Astrocyte (in vitro differentiated cells and primary cell): ENCODE measurements around the gene SRP72. TPM values are rescaled to one million over a fixed set of nuclear protein-coding genes. Genes with fewer than 3 reads are reported as not detected.

Experiments
- DNase-seq: peaks from one replicate; pipeline ENCODE4 v3.0.0-alpha.2; 2010; ENCODE audit warnings: low read depth
- FAIRE-seq: peaks from 2 replicates; lab custom pipeline; 2011; peaks lifted over from hg19 to GRCh38; lab: Jason Lieb, UNC
- H2AFZ ChIP-seq: 2 replicates; pipeline ENCODE4 v1.6.0; 2012; ENCODE audit warnings: low read depth, low read length, inconsistent platforms
- H3K27ac ChIP-seq: 2 replicates; pipeline ENCODE4 v1.5.1; 2011; ENCODE audit warnings: low read depth, low read length, inconsistent platforms
- H3K27me3 ChIP-seq: 2 replicates; pipeline ENCODE4 v1.6.0; 2011; ENCODE audit warnings: low read length, inconsistent platforms; ENCODE audit not compliant: insufficient read depth
- H3K36me3 ChIP-seq: 2 replicates; pipeline ENCODE4 v1.5.1; 2011; ENCODE audit warnings: low read length, inconsistent platforms; ENCODE audit not compliant: insufficient read depth
- H3K4me1 ChIP-seq: 2 replicates; pipeline ENCODE4 v1.5.1; 2011; ENCODE audit warnings: low read length, inconsistent platforms; ENCODE audit not compliant: insufficient read depth
- H3K4me2 ChIP-seq: 2 replicates; pipeline ENCODE4 v1.6.0; 2012; ENCODE audit warnings: low read length, inconsistent platforms
- H3K4me3 ChIP-seq: 2 replicates; pipeline ENCODE4 v1.5.1; 2011; ENCODE audit warnings: low read depth, mild to moderate bottlenecking, low read length, inconsistent platforms; ENCODE audit not compliant: insufficient read depth
- H3K79me2 ChIP-seq: 2 replicates; pipeline ENCODE4 v1.6.0; 2012; ENCODE audit warnings: mild to moderate bottlenecking, low read length, inconsistent platforms; ENCODE audit not compliant: insufficient read depth
- H3K9ac ChIP-seq: 2 replicates; pipeline ENCODE4 v1.6.0; 2012; ENCODE audit warnings: mild to moderate bottlenecking, low read length, inconsistent platforms
- H3K9me3 ChIP-seq: 2 replicates; pipeline ENCODE4 v1.5.1; 2012; ENCODE audit warnings: low read depth, mild to moderate bottlenecking, low read length, inconsistent platforms; ENCODE audit not compliant: insufficient read depth
- H4K20me1 ChIP-seq: 2 replicates; pipeline ENCODE4 v1.6.0; 2012; ENCODE audit warnings: low read length, inconsistent platforms; ENCODE audit not compliant: insufficient read depth
- H3K27ac Mint-ChIP-seq: one replicate; pipeline ENCODE4 v1.8.0; 2021; ENCODE audit warnings: mild to moderate bottlenecking, mixed read lengths; ENCODE audit not compliant: unreplicated experiment
- H3K27me3 Mint-ChIP-seq: one replicate; pipeline ENCODE4 v1.8.0; 2021; ENCODE audit warnings: low read depth, mixed read lengths; ENCODE audit not compliant: unreplicated experiment
- H3K36me3 Mint-ChIP-seq: one replicate; pipeline ENCODE4 v1.8.0; 2021; ENCODE audit warnings: low read depth, mixed read lengths; ENCODE audit not compliant: unreplicated experiment
- H3K4me1 Mint-ChIP-seq: one replicate; pipeline ENCODE4 v1.8.0; 2021; ENCODE audit warnings: low read depth, mixed read lengths; ENCODE audit not compliant: unreplicated experiment
- H3K4me3 Mint-ChIP-seq: one replicate; pipeline ENCODE4 v1.8.0; 2021; ENCODE audit warnings: mild to moderate bottlenecking, moderate library complexity, mixed read lengths; ENCODE audit not compliant: unreplicated experiment
- H3K9me3 Mint-ChIP-seq: one replicate; pipeline ENCODE4 v1.8.0; 2021; ENCODE audit warnings: mild to moderate bottlenecking, mixed read lengths; ENCODE audit not compliant: unreplicated experiment
- EZH2 ChIP-seq: IDR thresholded peaks from 2 replicates; pipeline ENCODE4 v1.6.1; 2012; ENCODE audit warnings: mild to moderate bottlenecking, low read length, inconsistent platforms; ENCODE audit not compliant: insufficient read depth
- total RNA-seq: library from RNA; stranded (reverse); gene quantifications from 2 replicates; pipeline ENCODE4 v1.2.1, GENCODE V29; 2021
- TF ChIP-seq, protein P1 (sequence below): IDR thresholded peaks from 2 replicates; pipeline ENCODE4 v1.5.1; 2011; ENCODE audit warnings: low read depth, mild to moderate bottlenecking, inconsistent platforms, low read length, moderate library complexity; ENCODE audit not compliant: insufficient read depth

The SRP72 gene
- total RNA-seq, 1 donor from 2014 or later: 145 TPM

DNA sequence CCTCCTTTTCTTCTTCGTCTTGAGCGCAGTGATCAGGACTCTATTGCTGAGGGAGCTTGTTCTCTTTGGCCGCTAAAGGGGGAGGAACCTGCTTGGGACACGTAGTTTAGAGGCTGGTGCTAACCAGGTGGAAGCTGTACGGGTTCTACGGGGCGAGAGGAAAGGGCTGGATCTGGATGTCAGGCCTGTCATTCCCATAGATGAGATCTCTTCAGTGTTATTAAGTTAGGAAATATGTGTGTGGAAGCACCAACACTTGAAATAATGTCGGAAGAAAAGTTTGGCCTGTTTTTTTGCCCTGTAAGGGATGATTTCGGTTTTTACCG, 643 bp downstream of the SRP72 start:
- Mint-ChIP-seq H3K4me3 (peak overlapping the region; percentile 97), H3K27ac (peak overlapping the region; percentile 89), H3K4me1 (peaks cover 18% of the 10 kb centered on the region), H3K27me3 (no peaks in the 10 kb centered on the region), H3K9me3 (no peaks in the 10 kb centered on the region), H3K36me3 (peaks cover 4% of the 10 kb centered on the region)
- Histone ChIP-seq H3K9ac (peak overlapping the region; percentile 99), H2AFZ (peak overlapping the region; percentile 90), H3K27ac (peak overlapping the region; percentile 95), H3K36me3 (peaks cover 22% of the 10 kb centered on the region), H3K9me3 (no peaks in the 10 kb centered on the region), H3K4me2 (peak overlapping the region; percentile 99), H3K4me3 (peak overlapping the region; percentile 100), H3K4me1 (peaks cover 11% of the 10 kb centered on the region), H3K79me2 (peaks cover 83% of the 10 kb centered on the region), H4K20me1 (peaks cover 38% of the 10 kb centered on the region), H3K27me3 (no peaks in the 10 kb centered on the region)
- DNase-seq (peak; percentile 31), FAIRE-seq (no peak)
- no peak for TF ChIP-seq EZH2
- TF ChIP-seq, protein P1, sequence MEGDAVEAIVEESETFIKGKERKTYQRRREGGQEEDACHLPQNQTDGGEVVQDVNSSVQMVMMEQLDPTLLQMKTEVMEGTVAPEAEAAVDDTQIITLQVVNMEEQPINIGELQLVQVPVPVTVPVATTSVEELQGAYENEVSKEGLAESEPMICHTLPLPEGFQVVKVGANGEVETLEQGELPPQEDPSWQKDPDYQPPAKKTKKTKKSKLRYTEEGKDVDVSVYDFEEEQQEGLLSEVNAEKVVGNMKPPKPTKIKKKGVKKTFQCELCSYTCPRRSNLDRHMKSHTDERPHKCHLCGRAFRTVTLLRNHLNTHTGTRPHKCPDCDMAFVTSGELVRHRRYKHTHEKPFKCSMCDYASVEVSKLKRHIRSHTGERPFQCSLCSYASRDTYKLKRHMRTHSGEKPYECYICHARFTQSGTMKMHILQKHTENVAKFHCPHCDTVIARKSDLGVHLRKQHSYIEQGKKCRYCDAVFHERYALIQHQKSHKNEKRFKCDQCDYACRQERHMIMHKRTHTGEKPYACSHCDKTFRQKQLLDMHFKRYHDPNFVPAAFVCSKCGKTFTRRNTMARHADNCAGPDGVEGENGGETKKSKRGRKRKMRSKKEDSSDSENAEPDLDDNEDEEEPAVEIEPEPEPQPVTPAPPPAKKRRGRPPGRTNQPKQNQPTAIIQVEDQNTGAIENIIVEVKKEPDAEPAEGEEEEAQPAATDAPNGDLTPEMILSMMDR: no peak

DNA sequence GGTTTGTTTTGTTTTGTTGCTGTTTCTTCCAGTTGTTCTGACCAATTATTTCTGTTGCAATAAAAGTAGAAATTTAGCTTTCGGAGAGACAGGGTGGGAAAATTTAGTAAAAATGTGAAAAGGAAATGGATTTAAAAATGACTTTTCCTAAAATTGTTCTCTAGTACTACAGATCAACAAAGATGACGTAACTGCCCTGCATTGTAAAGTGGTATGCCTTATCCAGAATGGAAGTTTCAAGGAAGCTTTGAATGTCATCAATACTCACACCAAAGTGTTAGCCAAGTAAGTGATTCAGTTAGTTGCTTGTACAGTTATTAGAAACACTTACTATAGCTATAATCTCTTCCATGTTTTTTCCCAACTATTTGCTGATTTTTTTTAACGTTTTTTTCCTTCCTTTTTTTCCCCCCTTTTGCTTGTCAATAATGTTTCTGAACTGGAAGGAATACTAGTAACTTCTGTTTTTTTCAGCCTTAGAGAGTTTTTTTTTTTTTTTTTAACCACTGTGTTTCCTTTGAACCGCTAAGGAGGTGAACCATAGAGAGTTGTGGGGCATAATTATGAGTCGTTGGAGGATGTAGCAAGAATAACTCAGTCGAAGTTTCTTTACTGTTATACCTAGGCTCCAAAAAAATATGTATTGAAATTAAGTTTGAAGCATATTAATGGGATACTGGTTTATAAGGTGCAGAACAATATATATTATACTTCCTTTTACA, 2.2 kb downstream of the SRP72 start:
- no peaks in the 10 kb centered on the region for H3K27me3 ChIP-seq
- H3K27ac ChIP-seq: no peak overlapping the region
- peaks cover 31% of the 10 kb centered on the region for H3K36me3 ChIP-seq
- H3K4me1 ChIP-seq: peaks cover 11% of the 10 kb centered on the region
- no peak overlapping the region for H2AFZ ChIP-seq
- peak overlapping the region; percentile 99 for H3K9ac ChIP-seq
- Mint-ChIP-seq H3K27me3 (no peaks in the 10 kb centered on the region), H3K4me3 (peak overlapping the region; percentile 97), H3K9me3 (no peaks in the 10 kb centered on the region), H3K4me1 (peaks cover 14% of the 10 kb centered on the region), H3K36me3 (peaks cover 2% of the 10 kb centered on the region), H3K27ac (no peak overlapping the region)
- peaks cover 38% of the 10 kb centered on the region for H4K20me1 ChIP-seq
- FAIRE-seq (no peak), DNase-seq (no peak)
- peaks cover 76% of the 10 kb centered on the region for H3K79me2 ChIP-seq
- no peaks in the 10 kb centered on the region for H3K9me3 ChIP-seq
- peak overlapping the region; percentile 99 for H3K4me2 ChIP-seq
- TF ChIP-seq, protein P1: no peak
- TF ChIP-seq EZH2: no peak
- H3K4me3 ChIP-seq: no peak overlapping the region

DNA sequence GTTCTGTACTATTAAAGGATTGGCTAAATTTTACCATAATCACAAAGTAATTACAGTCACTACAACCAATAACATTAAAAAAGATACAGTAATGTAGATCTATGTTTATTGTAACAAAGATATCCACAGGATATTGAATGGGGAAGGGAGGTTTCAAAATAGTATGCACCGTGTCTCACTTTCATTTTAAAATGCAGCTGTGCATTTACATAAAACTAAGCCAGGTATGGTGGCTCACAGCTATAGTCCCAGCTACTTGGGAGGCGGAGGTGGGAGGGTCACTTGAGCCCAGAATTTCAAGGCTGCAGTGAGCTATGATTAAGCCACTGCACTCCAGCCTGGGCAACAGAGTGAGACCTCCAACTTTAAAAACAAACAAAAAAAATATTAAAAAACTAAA, 8.5 kb downstream of the SRP72 start:
- no peak for TF ChIP-seq EZH2
- TF ChIP-seq, protein P1: no peak

More for the DNA sequence above, 8.5 kb downstream of the SRP72 start:
- Mint-ChIP-seq H3K27me3 (no peaks in the 10 kb centered on the region), H3K27ac (no peak overlapping the region), H3K4me1 (no peaks in the 10 kb centered on the region), H3K36me3 (peaks cover 23% of the 10 kb centered on the region), H3K9me3 (no peaks in the 10 kb centered on the region), H3K4me3 (no peak overlapping the region)
- no peak overlapping the region for H3K4me3 ChIP-seq
- FAIRE-seq: no peak
- H3K27ac ChIP-seq: no peak overlapping the region
- H3K9me3 ChIP-seq: no peaks in the 10 kb centered on the region
- no peak overlapping the region for H2AFZ ChIP-seq
- H4K20me1 ChIP-seq: peaks cover 6% of the 10 kb centered on the region
- H3K36me3 ChIP-seq: peaks cover 45% of the 10 kb centered on the region
- DNase-seq: no peak
- H3K27me3 ChIP-seq: no peaks in the 10 kb centered on the region
- peaks cover 13% of the 10 kb centered on the region for H3K79me2 ChIP-seq
- no peaks in the 10 kb centered on the region for H3K4me1 ChIP-seq
- H3K4me2 ChIP-seq: no peak overlapping the region
- H3K9ac ChIP-seq: no peak overlapping the region
